ENCODE results near the gene PPIF.

GRCh38 chr10:79304479-79305087 is 42.7 kb upstream of the PPIF start:
- TF ChIP-seq, protein P1, sequence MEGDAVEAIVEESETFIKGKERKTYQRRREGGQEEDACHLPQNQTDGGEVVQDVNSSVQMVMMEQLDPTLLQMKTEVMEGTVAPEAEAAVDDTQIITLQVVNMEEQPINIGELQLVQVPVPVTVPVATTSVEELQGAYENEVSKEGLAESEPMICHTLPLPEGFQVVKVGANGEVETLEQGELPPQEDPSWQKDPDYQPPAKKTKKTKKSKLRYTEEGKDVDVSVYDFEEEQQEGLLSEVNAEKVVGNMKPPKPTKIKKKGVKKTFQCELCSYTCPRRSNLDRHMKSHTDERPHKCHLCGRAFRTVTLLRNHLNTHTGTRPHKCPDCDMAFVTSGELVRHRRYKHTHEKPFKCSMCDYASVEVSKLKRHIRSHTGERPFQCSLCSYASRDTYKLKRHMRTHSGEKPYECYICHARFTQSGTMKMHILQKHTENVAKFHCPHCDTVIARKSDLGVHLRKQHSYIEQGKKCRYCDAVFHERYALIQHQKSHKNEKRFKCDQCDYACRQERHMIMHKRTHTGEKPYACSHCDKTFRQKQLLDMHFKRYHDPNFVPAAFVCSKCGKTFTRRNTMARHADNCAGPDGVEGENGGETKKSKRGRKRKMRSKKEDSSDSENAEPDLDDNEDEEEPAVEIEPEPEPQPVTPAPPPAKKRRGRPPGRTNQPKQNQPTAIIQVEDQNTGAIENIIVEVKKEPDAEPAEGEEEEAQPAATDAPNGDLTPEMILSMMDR (IDR thresholded peaks at IDR 0.05) = no peak
- TF ChIP-seq, protein P2, sequence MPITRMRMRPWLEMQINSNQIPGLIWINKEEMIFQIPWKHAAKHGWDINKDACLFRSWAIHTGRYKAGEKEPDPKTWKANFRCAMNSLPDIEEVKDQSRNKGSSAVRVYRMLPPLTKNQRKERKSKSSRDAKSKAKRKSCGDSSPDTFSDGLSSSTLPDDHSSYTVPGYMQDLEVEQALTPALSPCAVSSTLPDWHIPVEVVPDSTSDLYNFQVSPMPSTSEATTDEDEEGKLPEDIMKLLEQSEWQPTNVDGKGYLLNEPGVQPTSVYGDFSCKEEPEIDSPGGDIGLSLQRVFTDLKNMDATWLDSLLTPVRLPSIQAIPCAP (CRISPR knock-in tag; IDR thresholded peaks at IDR 0.05) = no peak
- no peak for TF ChIP-seq GRHL2 (CRISPR knock-in tag; IDR thresholded peaks at IDR 0.05; ENCODE audit: insufficient replicate concordance, severe bottlenecking)
- no peak for TF ChIP-seq TEAD4 (CRISPR knock-in tag; IDR thresholded peaks at IDR 0.05)
- TF ChIP-seq ETV6 (CRISPR knock-in tag; IDR thresholded peaks at IDR 0.05) = no peak
- TF ChIP-seq, protein P3, sequence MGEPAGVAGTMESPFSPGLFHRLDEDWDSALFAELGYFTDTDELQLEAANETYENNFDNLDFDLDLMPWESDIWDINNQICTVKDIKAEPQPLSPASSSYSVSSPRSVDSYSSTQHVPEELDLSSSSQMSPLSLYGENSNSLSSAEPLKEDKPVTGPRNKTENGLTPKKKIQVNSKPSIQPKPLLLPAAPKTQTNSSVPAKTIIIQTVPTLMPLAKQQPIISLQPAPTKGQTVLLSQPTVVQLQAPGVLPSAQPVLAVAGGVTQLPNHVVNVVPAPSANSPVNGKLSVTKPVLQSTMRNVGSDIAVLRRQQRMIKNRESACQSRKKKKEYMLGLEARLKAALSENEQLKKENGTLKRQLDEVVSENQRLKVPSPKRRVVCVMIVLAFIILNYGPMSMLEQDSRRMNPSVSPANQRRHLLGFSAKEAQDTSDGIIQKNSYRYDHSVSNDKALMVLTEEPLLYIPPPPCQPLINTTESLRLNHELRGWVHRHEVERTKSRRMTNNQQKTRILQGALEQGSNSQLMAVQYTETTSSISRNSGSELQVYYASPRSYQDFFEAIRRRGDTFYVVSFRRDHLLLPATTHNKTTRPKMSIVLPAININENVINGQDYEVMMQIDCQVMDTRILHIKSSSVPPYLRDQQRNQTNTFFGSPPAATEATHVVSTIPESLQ (CRISPR knock-in tag; IDR thresholded peaks at IDR 0.05) = no peak
- TF ChIP-seq PREB (CRISPR knock-in tag; IDR thresholded peaks at IDR 0.05; ENCODE audit: borderline replicate concordance) = no peak
- TF ChIP-seq, protein P4, sequence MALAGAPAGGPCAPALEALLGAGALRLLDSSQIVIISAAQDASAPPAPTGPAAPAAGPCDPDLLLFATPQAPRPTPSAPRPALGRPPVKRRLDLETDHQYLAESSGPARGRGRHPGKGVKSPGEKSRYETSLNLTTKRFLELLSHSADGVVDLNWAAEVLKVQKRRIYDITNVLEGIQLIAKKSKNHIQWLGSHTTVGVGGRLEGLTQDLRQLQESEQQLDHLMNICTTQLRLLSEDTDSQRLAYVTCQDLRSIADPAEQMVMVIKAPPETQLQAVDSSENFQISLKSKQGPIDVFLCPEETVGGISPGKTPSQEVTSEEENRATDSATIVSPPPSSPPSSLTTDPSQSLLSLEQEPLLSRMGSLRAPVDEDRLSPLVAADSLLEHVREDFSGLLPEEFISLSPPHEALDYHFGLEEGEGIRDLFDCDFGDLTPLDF (CRISPR knock-in tag; IDR thresholded peaks at IDR 0.05) = no peak

All from WTC11 (cell line).